Activated CD4-positive, CD25-positive, alpha-beta regulatory T cell (primary cell): Measurements from ENCODE around the gene COMMD1.
"Not testable (repeated sequence)": the region's sequence is repeated elsewhere in the genome, so short reads cannot be mapped to it uniquely, and the experiment has no call there.

Experiments
- DNase-seq, 4 experiments: peaks; one replicate each; lab custom pipeline; 2025; lab: John Stamatoyannopoulos, UW

Gene COMMD1

DNA sequence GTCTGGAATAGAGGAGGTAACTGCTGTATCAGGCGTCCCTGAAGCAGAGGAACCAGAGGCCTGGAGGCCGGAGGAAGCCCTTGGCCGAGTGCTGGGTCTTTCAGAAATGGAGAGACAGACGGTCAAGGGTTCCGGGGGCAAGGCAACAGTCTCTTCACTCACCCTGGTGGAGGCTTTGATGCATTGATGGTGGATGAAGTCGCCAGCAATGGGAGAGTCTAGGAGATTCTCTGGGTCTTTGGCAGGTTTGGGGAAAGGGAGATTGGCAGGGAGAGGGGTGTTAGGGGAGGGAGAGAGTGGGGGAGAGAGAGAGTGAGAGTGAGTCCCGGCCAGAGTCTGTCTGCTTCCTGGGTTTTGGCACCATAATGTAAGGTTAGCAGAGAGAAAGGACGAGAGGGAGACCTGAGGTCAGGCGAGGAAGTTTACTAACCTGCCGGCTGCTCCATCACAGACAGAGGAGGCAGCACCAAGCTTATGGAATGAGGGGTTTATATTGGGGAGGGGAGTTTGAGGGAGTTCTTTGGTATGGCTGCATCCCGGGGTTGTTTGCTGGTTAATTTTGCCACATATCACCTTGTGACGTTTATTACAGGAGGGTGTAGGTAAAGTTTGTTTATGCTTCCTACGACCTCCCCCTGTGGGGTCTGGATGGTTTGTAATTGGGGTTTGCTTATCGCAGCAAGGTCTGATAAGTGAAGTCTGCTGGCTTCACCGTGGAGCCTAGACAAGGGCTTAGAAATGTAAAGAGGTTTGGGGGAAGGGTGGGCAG, 19.6 kb downstream of the COMMD1 start:
- DNase-seq: no peak

DNA sequence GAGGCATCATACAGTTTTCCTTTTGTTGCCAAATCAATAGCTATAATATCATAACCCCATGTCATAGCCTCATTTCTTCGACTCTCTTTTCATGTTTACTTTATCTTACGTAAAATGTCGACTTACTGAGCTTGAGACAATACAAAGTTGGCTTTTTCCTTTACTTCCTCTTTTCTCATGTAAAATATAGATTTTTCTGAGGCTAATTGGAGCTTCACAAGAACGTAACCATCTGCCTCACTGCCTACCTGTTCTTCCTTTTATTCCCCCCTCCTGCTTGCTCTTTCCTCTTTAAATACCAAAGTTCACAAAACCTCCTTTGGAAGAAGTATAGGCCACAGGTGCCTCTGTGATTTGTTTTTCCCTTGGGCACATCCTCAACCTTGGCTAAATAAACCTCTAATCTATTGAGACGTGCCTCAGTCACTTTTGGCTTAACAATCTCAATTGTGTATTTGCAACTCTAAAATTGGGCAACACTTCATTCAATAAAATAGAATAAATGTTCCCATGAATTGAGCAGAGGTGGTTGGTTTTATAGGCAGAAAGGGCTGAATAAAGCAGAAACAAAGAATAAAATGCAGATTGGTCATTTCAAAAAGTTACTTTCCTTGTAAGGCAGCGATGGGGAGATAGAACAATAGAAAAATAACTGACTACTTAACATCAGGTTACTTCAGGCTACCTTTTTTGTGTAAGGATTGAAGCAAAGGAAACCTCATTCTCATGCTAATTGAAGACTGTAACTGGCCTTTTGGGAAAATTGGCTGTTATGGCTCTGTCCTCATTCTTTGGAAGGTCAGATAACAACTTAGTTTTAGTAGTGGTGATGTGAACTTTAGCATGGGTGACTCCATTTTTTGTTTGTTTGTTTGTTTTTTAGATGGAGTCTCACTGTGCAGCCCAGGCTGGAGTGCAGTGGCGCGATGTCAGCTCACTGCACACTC, 21.3 kb downstream of the COMMD1 start:
- DNase-seq: no peak

DNA sequence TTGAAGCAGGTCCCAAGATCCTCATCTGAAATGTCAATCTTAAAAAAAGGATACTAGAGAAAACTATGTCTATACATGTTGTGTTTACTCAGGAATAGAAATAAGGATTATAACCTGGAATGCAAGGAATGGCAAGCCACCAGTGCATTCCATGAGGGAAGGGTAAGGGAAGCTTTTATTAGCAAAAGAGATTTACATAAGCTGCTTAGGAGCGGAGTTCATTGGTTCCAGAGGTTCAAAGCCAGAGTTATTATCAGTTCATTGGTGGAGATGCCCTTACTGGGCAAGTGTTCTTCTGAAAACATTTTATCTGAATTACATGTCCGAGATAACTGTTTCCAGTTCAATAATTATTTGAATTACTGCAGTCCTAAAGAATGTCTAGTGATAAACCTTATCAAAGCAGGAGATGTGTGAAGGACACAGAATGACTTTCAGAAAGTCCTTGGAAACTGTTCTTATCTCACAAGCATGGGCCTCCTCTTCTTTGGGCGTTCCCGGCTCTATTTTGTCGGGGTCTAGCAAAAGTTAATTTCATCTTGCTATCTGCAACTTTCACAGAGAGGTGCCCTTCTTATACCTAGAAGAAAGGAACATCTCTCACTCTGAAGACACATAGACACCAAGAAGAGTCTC, 23.5 kb downstream of the COMMD1 start:
- no peak for DNase-seq

DNA sequence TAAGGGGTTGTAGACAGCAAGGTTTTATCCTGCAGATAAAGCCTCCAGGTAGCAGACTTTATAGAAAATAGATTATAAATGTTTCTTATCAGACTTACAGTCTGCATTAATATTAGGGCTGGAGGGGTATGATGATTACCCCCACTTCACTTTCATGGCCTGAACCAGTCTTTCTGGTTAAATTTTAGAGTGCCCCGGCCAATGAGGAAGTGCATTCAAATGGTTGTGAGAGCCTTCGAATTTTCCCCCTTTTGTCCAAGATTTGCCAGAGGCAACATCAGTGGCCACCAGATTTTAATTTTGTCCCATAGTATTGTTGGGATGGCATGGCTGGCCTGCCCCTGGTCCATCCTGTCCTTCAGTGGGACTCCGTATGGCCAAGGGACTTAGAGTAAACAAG, 31.6 kb downstream of the COMMD1 start:
- DNase-seq: no peak

GRCh38 chr2:61937886-61938285, 32.4 kb downstream of the COMMD1 start:
- no peak for DNase-seq

GRCh38 chr2:61938511-61938910, 33.0 kb downstream of the COMMD1 start:
- no peak for DNase-seq

- DNase-seq: no peak
These were observed 37.8 kb downstream of the COMMD1 start for GRCh38 chr2:61943251-61943650.

DNA sequence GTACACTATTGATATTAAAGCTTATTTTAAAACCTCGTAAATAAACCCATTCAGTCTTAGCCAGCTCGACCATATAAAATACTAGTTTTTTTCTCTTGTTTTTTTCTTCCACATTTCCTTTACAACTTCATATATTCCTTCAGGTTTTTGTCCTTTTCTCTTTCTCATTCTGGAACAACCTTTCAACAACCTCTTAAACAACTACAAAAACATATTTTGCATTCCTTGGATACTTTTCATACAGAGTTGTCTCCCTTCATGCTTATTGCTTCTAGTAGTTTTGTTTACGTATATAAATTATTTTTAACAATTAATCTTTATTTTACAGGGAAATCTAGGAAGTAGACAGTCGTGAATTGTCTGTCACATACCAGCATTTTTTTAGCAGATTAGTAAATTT, 41.2 kb downstream of the COMMD1 start:
- DNase-seq: no peak

DNA sequence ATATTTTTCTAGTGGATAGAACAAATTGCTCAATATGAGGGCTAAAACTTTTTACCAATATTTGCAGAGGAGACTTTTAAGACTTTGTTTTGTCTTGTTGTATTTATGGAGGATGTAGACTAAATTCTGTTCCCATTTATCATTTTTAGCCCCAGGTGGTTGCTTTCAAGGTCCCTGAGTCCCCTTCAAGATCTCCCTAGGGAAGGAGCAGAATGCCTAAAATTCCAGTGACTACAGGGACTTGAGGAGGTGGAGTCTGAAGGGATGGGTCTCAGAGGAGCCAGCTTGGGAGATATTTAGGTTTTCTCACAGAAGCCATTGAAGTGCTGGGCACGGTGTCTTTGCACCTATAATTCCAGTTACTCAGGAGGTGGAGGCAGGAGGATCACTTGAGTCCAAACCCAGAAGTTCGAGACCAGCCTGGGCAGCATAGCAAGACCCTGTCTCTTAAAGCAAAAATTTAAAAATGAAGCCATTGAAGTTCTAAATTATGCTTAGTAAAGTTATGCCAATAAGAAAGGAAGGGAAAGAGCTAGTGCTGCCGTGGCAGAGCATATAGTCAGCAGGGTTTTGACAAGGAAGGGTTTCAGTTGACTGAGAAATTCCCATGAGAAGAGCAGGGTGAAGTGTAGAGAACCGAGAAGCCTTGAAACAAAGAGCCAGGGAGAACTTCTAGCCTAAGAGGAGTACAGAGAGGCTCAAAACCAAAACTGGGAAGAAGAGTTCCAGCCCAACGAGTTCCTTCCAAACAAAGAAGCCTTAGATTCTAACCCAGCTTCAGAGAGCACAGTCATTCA, 43.4 kb downstream of the COMMD1 start:
- DNase-seq: no peak

GRCh38 chr2:61949458-61949713, 43.9 kb downstream of the COMMD1 start:
- no peak for DNase-seq

- no peak for DNase-seq
These were observed 44.5 kb downstream of the COMMD1 start for GRCh38 chr2:61949714-61950560.

- no peak for DNase-seq
These were observed 45.3 kb downstream of the COMMD1 start for GRCh38 chr2:61950571-61951315.

- no peak for DNase-seq
These were observed 46.4 kb downstream of the COMMD1 start for GRCh38 chr2:61951881-61952280.

DNA sequence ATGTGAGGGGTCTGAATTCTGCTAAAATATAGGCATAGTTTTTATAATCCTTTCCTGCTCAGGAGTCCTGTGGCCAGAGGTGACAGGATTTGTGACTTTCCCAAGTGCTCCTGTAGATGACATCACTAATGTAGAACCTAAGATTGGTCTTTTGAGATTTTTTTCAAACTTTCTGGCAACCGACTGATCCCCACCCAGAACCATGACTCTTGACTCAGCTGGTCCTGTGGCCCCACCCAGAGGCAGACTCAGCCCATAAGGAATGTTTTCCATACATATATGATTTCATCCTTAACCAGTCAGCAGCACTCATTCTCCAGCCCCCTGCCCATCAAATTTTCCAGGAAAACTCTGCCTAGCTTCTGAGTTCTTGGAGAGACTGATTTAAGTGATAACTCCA, 46.8 kb downstream of the COMMD1 start:
- no peak for DNase-seq

- not testable (repeated sequence) for DNase-seq
These were observed 49.4 kb downstream of the COMMD1 start for GRCh38 chr2:61954856-61955255.

GRCh38 chr2:61959381-61960293, 54.2 kb downstream of the COMMD1 start:
- DNase-seq: no peak

DNA sequence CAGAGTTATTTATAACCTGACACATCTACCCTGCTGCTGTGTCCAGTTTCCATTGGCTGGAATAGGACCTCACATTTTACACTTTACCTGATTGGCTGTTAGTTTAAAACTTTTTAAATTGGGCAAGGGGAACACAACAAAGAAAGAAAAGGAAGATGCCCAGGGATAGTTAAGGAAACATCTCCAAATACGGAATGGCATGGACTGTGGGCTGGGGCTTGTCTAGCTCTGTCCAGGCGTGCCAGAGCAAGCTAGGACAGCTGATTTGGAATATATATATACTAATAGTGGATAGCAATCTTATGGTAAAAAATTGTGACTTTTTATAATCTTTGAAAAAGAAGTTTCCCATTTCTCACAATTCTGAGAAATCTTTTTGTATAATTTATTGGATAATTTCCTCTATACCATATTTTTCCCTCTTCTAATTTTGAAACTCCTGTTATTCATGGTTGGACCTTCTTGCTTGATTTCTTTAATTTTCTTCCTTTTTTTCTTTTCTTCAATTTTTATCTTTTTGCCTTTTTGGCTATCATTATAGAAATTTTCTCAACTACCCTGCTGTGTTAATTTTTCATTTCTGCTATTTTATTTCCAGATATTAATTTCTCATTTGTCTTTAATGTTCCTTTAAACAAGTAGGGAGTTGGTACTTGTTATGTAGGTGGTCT, 55.9 kb downstream of the COMMD1 start:
- no peak for DNase-seq

DNA sequence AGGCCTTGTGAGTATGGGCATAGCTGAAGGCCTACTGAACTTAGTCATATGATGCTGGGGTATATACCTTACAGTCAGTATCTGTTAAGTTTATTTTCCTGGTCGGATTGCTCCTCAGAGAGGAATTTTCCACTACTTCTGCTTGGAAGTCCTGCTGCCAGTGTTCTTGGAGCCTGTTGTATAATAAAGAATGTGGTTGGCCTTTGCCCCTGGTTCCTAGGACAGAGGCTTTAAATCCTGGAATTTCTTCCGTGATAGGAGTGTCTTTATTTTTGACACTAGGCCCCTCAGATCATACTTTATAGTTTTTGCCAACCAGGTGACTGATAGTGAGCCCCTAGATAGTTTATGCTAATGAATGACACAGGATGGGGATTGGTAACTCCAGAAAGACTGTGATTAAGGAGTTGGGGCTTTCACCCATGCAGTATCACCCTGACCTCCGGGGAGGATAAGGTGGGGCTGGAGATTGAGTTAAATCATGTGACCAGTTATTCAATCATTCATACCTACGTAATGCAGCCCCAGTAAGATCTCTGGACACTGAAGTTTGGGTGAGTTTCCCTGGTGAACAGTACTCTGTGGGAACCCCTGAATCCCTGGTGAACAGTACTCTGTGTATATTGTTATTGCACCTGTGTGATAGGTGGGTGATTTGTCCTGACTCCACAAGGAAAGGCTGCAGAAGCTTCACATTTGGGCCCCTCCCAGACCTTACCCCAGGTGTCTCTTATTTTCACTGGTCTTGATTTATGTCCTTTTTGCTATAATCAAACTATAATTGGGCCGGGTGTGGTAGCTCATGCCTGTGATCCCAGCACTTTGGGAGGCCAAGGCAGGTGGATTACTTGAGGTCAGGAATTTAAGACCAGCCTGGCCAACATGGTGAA, 56.9 kb downstream of the COMMD1 start:
- no peak for DNase-seq
